HFF-Myc (cell line): ENCODE data around the gene ATP11C.

Experiments
- DNase-seq: peaks from one replicate; pipeline ENCODE4 v3.0.0-alpha.2; 2011; ENCODE audit warnings: low read depth; ENCODE audit errors: extremely low read depth
- H3K4me3 ChIP-seq: replicated peaks from 2 replicates; pipeline ENCODE4 v1.5.1; 2011; ENCODE audit warnings: low read depth, mild to moderate bottlenecking, control low read depth, low read length
- TF ChIP-seq, protein P1 (sequence below): IDR thresholded peaks from 2 replicates; pipeline ENCODE4 v1.5.1; 2012; ENCODE audit warnings: mild to moderate bottlenecking, low read depth, low read length, control low read depth; ENCODE audit errors: missing control alignments

Gene ATP11C

DNA sequence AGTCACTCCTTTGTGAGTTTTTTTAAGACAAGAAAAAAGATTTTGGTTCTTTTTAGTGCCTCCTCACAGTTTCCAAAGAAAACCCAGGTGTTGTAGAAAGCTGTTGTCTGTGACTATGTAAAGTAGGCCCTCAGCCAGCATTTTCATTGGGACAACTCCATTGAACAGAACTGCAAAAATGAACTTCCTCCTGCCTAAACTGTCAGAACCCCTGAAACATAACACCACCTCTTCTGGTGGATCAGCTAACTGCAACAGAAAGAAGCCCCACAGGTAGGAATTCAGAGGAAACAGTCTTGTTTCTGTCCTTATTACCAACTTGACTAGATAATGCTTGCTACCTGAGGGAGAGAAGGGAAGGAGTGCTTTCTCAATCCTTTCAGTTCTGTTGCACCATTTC, 3.4 kb upstream of the ATP11C start:
- H3K4me3 ChIP-seq, result no peak overlapping the region
- TF ChIP-seq, protein P1, sequence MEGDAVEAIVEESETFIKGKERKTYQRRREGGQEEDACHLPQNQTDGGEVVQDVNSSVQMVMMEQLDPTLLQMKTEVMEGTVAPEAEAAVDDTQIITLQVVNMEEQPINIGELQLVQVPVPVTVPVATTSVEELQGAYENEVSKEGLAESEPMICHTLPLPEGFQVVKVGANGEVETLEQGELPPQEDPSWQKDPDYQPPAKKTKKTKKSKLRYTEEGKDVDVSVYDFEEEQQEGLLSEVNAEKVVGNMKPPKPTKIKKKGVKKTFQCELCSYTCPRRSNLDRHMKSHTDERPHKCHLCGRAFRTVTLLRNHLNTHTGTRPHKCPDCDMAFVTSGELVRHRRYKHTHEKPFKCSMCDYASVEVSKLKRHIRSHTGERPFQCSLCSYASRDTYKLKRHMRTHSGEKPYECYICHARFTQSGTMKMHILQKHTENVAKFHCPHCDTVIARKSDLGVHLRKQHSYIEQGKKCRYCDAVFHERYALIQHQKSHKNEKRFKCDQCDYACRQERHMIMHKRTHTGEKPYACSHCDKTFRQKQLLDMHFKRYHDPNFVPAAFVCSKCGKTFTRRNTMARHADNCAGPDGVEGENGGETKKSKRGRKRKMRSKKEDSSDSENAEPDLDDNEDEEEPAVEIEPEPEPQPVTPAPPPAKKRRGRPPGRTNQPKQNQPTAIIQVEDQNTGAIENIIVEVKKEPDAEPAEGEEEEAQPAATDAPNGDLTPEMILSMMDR, result no peak
- DNase-seq, result no peak

GRCh38 chrX:139933904-139934303, 1.1 kb upstream of the ATP11C start:
- no peak for DNase-seq
- H3K4me3 ChIP-seq, result peak overlapping the region; percentile 63

GRCh38 chrX:139932073-139932900, 566 bp downstream of the ATP11C start:
- DNase-seq, result no peak
- H3K4me3 ChIP-seq, result peak overlapping the region; percentile 63
- TF ChIP-seq, protein P1, result no peak

More at GRCh38 chrX:139933904-139934303, 1.1 kb upstream of the ATP11C start:
- TF ChIP-seq, protein P1, result no peak

- TF ChIP-seq, protein P1, result no peak
- peak overlapping the region; percentile 63 for H3K4me3 ChIP-seq
- DNase-seq, result no peak
Observed at GRCh38 chrX:139931646-139932072, 1.2 kb downstream of the ATP11C start.

DNA sequence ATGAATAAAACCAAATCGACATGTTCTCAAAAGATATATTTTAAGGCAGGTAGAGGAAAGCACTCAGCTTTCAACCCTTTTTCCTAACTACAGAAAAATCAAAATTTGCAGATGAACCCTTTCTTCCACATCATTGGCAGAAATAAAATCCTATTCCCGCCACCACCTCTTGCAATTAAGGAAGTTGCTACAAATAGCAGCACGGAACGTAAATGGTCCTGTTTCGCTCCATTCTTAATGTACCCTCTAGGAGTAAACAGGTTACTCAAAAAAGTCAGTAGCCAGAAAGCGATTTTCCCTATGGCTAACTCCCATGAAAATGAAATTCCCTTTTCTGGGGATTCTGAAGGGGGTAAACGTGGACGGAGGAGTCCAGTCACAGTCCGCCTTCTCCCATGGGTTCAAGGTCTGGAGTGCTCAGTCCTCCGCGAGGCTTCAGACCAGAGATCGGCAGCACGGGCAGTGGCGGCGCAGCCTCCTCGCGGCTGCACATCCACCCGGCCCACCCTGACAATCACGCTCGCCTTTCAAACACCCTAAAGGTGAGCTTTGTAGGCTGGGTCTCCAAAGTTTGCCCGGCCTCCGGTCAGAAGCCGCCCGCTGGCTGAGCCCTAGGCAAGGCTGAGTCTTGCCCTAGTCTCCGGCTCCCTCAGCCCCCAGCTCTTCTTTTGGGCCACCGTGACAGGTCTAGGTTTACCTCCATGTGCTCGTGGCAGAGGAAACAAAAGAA, 1.8 kb downstream of the ATP11C start:
- TF ChIP-seq, protein P1, result no peak
- H3K4me3 ChIP-seq, result peak overlapping the region; percentile 63
- no peak for DNase-seq

- peak overlapping the region; percentile 63 for H3K4me3 ChIP-seq
- no peak for DNase-seq
- TF ChIP-seq, protein P1, result no peak
Observed at GRCh38 chrX:139930401-139930800, 2.5 kb downstream of the ATP11C start.
